Cardiac ventricle fibroblast (primary cell): ENCODE data around the gene ATP8B3. TPM values are rescaled to one million over a fixed set of nuclear protein-coding genes. Genes with fewer than 3 reads are reported as not detected.

ENCODE experiments used
- total RNA-seq: library from RNA; depleted of rRNA; stranded (reverse); fragments of >200 nt; gene quantifications from 2 replicates; pipeline ENCODE4 v1.2.3, GENCODE V29; 2015

The ATP8B3 gene, protein sequence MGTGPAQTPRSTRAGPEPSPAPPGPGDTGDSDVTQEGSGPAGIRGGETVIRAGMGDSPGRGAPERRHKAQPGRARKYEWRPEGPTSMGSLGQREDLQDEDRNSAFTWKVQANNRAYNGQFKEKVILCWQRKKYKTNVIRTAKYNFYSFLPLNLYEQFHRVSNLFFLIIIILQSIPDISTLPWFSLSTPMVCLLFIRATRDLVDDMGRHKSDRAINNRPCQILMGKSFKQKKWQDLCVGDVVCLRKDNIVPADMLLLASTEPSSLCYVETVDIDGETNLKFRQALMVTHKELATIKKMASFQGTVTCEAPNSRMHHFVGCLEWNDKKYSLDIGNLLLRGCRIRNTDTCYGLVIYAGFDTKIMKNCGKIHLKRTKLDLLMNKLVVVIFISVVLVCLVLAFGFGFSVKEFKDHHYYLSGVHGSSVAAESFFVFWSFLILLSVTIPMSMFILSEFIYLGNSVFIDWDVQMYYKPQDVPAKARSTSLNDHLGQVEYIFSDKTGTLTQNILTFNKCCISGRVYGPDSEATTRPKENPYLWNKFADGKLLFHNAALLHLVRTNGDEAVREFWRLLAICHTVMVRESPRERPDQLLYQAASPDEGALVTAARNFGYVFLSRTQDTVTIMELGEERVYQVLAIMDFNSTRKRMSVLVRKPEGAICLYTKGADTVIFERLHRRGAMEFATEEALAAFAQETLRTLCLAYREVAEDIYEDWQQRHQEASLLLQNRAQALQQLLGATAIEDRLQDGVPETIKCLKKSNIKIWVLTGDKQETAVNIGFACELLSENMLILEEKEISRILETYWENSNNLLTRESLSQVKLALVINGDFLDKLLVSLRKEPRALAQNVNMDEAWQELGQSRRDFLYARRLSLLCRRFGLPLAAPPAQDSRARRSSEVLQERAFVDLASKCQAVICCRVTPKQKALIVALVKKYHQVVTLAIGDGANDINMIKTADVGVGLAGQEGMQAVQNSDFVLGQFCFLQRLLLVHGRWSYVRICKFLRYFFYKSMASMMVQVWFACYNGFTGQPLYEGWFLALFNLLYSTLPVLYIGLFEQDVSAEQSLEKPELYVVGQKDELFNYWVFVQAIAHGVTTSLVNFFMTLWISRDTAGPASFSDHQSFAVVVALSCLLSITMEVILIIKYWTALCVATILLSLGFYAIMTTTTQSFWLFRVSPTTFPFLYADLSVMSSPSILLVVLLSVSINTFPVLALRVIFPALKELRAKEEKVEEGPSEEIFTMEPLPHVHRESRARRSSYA (N-terminal part only)
- total RNA-seq, result 3.2 and 3.3 TPM in 2 replicates

DNA sequence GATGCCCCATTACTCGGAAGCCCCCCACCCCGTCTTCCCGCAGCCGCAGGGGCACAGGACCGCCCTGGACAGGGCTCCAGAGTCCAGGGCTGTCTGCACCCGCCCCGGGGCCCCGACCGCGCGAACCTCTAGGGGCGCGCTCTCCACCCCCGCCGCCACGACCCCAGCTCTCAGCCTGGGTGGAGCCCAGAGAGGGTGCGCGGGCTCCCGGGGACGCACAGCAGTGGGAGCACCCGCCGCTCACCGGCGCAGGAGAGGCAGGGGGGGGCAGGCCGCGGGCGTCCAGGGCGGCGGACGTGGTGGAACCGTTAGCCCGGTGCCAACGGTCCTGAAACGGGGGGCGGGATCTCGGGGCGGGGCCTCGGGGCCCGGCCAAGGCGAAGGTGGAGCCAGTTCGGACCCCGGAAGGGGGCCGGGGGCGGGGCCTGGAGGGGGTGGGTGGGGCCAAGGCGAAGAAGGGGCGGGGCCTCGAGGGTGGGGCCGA, at the start of gene ATP8B3:
ATP8B3 (minus strand) TSS at position 335 of the 484 bp plus-strand sequence. CDS start 540 bp downstream, outside the sequence.

DNA sequence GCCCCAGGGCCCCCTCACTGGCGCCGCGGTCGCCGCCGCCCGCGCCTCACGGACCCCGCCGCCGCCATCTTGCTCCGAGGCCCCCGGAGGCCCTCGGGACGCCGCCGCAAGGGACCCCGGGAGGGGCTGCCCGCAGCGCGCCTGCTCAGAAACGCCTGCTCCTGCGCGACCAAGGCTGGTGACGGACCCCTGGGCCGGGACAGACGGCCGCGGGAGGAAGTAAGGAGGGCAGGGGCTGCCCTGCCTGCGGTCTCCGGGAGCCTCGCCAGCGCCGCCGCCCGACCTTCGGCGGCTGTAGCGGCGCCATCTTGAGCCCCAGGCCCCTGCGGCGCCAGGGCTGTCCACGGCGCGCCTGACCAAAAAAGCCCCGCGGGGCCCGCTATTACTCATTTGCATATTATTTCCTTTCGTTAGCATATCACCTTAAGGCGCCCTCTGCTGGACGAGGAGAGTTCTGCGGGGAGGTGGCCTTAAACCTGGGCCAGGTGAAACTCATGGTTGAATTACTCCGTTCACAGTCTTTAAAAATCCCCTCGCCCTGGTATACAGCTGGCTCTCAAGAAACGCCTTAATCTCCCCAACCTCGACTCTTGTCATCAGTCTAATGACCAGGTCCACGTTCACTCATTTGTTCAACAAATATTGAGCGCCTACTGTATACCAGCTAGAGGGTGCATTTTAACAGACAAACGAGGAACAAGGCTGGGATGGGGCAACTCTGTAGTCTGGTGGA, 36.5 kb upstream of the ATP8B3 start, which contains the start of gene REXO1:
REXO1 (minus strand) TSS at position 85 of the 733 bp plus-strand sequence. CDS start 125 bp downstream, outside the sequence.

DNA sequence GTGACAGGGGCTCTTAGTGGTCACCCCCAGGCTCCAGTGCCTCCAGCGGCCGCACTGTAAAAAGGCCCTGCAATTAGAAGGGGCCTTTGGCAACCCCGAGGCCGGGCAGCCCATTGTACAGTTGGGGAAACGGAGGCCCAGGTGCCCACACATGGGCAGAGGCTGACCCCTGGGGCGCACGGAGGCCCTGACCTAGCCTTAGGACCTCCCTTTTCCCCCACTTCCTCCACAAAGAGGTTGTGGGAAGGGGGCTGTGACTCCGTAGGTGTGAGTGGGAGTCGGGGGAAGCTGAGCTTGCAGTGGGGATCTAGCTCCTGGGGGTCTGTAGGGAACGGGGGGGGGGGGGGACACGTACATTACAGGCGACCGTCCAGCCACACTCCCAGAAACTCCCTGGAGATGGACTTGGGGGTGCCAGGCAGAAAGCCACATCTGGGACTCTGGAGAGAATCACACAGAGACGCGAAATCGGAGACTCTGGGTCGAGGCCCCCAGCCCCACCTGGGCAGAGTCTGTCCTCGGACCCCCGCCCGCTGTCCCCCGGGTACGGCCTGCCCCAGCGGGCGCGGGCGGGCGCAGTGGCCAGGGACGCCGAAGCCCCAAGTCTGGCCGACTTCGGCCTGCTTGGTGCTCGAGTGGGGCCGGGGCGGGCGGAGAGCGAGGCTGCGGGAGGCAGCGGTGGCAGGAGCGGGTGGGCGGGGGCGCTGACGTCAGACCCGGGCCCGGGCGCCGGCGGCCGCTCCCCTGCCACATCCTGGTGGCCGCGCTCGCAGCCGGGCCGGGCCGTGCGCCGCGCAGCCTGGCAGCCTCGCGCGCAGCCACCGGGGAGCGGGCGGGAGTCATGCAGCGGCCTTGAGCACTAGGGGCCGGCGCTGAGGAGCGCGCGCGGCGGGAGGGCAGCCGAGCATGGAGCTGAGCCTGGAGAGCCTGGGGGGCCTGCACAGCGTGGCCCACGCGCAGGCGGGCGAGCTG, 59.0 kb downstream of the ATP8B3 start, which contains the start of gene ONECUT3:
ONECUT3 (plus strand) TSS at position 750 of the 972 bp plus-strand sequence; CDS start at position 907, 157 bp downstream.

Other genes with a start within 250 kb of the ATP8B3 start
- gene MEX3D, start 244.0 kb downstream of the ATP8B3 start, total RNA-seq, result 28.2 and 35.9 TPM in 2 replicates
- gene MBD3, start 219.4 kb downstream of the ATP8B3 start, total RNA-seq, result 68.5 and 83.9 TPM in 2 replicates
- gene UQCR11, start 206.8 kb downstream of the ATP8B3 start, total RNA-seq, result 41.1 and 46.9 TPM in 2 replicates
- 64.4 and 66.6 TPM in 2 replicates for gene TCF3, start 159.7 kb downstream of the ATP8B3 start, total RNA-seq
- not detected in 2 replicates for gene ONECUT3, start 58.8 kb downstream of the ATP8B3 start, total RNA-seq
- gene REXO1, start 36.2 kb upstream of the ATP8B3 start, total RNA-seq, result 7.5 and 8.5 TPM in 2 replicates
- 8.8 and 10.7 TPM in 2 replicates for gene KLF16, start 51.3 kb upstream of the ATP8B3 start, total RNA-seq
- 81.1 and 88.8 TPM in 2 replicates for gene ABHD17A, start 73.2 kb upstream of the ATP8B3 start, total RNA-seq
- 4.9 and 5.3 TPM in 2 replicates for gene ADAT3, start 93.1 kb upstream of the ATP8B3 start, total RNA-seq
- 112 and 131 TPM in 2 replicates for gene SCAMP4, start 93.1 kb upstream of the ATP8B3 start, total RNA-seq
- gene CSNK1G2, start 128.9 kb upstream of the ATP8B3 start, total RNA-seq, result 32.7 and 39.0 TPM in 2 replicates
- gene BTBD2, start 203.4 kb upstream of the ATP8B3 start, total RNA-seq, result 91.3 and 97.8 TPM in 2 replicates
- 86.6 and 102 TPM in 2 replicates for gene MKNK2, start 239.0 kb upstream of the ATP8B3 start, total RNA-seq